ENCODE data around the gene CFAP210.

Gene CFAP210, protein sequence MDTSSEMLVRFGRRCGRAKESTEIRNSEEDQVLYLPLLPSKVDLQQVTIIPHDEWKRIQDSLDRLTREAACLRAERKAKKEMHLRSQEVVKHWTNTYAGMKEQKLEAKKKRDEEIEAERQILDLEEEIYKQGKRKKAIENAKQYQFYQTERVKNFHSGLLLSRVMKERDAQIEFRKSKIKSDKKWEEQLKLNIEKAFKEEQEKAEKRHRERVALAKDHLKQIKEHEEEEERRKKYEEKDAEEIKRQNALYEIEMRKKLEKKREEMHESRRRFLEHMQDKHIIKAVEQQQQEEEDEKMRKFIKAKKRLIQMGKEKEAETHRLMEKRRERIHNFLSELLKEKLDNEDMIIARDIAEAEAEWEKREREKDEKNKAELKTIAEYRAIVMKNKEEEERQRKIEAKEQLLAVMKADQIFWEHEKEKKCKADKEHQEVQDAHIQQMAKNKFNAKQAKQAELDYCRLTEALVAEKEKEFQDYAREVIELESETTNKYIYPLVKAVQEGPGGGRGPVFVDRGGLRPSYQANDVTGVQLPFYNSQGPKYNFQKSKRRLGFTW

DNA sequence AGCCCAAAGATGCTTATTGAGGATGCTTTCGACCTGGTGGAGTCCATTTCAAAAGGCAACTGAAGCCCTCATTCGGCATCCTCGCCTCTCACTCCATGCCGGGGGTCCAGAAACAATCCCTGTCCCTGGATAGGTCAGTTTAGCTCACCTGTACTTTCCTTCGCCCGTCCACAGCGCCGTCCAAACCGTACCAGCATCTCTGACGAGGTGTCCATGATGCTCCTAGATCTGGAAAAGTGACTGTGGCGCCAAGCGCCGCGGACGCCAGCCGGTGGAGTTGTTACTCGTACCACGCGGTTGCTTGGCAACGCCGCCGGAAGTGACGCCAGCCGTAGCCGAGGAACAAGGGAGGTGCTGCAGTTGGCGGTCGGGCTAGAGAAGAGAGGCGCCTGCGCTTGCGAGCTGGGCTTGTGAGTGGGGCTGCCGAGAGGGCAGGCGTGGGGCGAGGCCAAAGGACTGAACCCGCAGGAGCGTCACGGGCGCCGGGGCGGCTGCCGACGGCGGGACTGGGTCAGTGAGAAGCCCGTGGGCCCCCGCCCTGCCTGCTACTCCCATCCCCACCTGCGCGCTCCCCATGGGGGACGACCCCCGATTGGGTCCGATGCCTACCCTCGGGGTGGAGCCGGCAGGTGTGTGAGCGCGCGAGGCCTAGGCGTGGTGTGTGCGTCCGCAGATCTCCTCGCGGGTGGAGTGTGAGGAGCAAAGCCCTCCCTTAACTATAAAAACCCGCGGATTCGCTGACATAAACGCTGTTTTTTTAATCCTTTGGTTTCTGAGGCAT, at the start of gene CFAP210, which contains the start of gene PHOSPHO2:
Gene CFAP210 (minus strand): TSS at position 293 of the 781 bp plus-strand sequence. CDS start 78 bp downstream, at position 215.
Gene PHOSPHO2 (plus strand): TSS at position 357 of the 781 bp plus-strand sequence. CDS start 6,503 bp downstream, outside the sequence.
- Mint-ChIP-seq H3K27ac (peak within 1 kb of the TSS; percentile 92), H3K27me3 (peaks cover 15% of the 10 kb centered on the region), H3K36me3 (ENCODE audit: low read depth) (peaks cover 37% of the 10 kb centered on the region)

DNA sequence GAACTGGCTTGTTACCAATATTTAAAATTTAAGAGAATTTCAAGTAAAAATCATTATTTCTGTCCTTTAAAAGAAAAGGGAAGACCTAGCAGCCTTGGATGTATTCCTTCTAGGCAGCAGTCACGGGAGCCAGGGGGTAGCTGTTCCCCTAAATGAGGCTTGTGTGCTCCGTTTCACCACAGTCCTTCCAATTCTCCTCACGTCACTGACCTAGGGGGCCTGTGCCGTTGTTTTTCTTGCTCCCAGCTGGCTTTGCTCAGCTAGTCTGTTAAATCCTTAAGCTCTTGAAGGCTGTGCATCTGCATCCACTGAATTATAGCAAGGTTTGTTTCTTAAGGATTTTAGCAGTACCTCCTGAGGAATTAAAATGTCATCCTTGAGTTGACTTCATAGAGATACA, 49.3 kb upstream of the CFAP210 start:
- peaks cover 4% of the 10 kb centered on the region for H3K36me3 Mint-ChIP-seq (ENCODE audit: low read depth)
- no peak overlapping the region for H3K4me3 Mint-ChIP-seq
- H3K27me3 Mint-ChIP-seq = peaks cover 4% of the 10 kb centered on the region
- no peaks in the 10 kb centered on the region for H3K9me3 Mint-ChIP-seq
- no peaks in the 10 kb centered on the region for H3K4me1 Mint-ChIP-seq (ENCODE audit: low read depth)
- DNase-seq = no peak
- no peak overlapping the region for H3K27ac Mint-ChIP-seq

More for the DNA sequence above, at the start of gene CFAP210, which contains the start of gene PHOSPHO2:
- DNase-seq = peak; percentile 99
- H3K4me1 Mint-ChIP-seq (ENCODE audit: low read depth) = peaks cover 22% of the 10 kb centered on the region
- H3K9me3 Mint-ChIP-seq = peaks cover 13% of the 10 kb centered on the region
- peak within 1 kb of the TSS; percentile 91 for H3K4me3 Mint-ChIP-seq

- Mint-ChIP-seq H3K27me3 (peaks cover 31% of the 10 kb centered on the region), H3K9me3 (no peaks in the 10 kb centered on the region), H3K4me1 (ENCODE audit: low read depth) (peaks cover 7% of the 10 kb centered on the region), H3K36me3 (ENCODE audit: low read depth) (peaks cover 4% of the 10 kb centered on the region), H3K27ac (no peak overlapping the region), H3K4me3 (no peak overlapping the region)
- no peak for DNase-seq
These were observed 45.1 kb upstream of the CFAP210 start for GRCh38 chr2:169739351-169739750.

GRCh38 chr2:169738566-169739229, 44.5 kb upstream of the CFAP210 start:
- H3K4me1 Mint-ChIP-seq (ENCODE audit: low read depth) = peaks cover 7% of the 10 kb centered on the region
- no peak overlapping the region for H3K27ac Mint-ChIP-seq
- no peak for DNase-seq
- no peak overlapping the region for H3K4me3 Mint-ChIP-seq
- H3K9me3 Mint-ChIP-seq = no peaks in the 10 kb centered on the region
- H3K36me3 Mint-ChIP-seq (ENCODE audit: low read depth) = no peaks in the 10 kb centered on the region
- H3K27me3 Mint-ChIP-seq = peaks cover 32% of the 10 kb centered on the region

DNA sequence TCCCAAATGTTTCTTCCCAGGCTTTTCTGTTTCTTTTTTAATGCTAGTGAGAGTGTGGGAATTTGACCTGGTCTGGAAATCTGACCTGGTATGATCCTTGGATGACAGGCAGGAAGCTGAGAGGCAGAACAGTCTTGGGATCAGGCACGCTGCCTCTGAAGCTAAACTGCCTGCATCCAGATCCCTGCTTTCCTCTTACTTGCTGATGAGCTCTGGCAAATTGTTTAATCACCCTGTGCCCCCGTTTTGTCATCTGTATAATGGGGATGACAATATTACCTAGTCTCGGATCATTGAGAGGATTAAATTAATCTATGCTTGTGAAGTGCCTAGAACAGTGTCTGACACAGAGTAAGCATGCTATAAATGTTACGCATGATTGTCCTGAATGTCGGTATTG, 42.7 kb upstream of the CFAP210 start:
- no peak for DNase-seq
- H3K4me1 Mint-ChIP-seq (ENCODE audit: low read depth) = peaks cover 17% of the 10 kb centered on the region
- no peak overlapping the region for H3K4me3 Mint-ChIP-seq
- H3K27ac Mint-ChIP-seq = no peak overlapping the region
- peaks cover 48% of the 10 kb centered on the region for H3K27me3 Mint-ChIP-seq
- peaks cover 2% of the 10 kb centered on the region for H3K36me3 Mint-ChIP-seq (ENCODE audit: low read depth)
- H3K9me3 Mint-ChIP-seq = no peaks in the 10 kb centered on the region

DNA sequence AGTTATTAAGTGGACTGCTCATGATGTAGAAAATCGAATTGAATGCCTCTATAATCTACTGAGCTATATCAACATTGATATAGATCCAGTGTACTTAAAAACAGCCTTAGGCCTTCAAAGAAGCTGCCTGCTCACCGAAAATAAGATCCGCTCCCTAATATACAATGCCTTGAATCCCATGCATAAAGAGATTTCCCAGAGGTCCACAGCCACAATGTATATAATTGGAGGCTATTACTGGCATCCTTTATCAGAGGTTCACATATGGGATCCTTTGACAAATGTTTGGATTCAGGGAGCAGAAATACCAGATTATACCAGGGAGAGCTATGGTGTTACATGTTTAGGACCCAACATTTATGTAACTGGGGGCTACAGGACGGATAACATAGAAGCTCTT, 41.4 kb upstream of the CFAP210 start:
- Mint-ChIP-seq H3K36me3 (ENCODE audit: low read depth) (peaks cover 2% of the 10 kb centered on the region), H3K9me3 (no peaks in the 10 kb centered on the region), H3K4me1 (ENCODE audit: low read depth) (peaks cover 17% of the 10 kb centered on the region), H3K4me3 (peak overlapping the region; percentile 76), H3K27ac (no peak overlapping the region), H3K27me3 (peaks cover 51% of the 10 kb centered on the region)
- no peak for DNase-seq

DNA sequence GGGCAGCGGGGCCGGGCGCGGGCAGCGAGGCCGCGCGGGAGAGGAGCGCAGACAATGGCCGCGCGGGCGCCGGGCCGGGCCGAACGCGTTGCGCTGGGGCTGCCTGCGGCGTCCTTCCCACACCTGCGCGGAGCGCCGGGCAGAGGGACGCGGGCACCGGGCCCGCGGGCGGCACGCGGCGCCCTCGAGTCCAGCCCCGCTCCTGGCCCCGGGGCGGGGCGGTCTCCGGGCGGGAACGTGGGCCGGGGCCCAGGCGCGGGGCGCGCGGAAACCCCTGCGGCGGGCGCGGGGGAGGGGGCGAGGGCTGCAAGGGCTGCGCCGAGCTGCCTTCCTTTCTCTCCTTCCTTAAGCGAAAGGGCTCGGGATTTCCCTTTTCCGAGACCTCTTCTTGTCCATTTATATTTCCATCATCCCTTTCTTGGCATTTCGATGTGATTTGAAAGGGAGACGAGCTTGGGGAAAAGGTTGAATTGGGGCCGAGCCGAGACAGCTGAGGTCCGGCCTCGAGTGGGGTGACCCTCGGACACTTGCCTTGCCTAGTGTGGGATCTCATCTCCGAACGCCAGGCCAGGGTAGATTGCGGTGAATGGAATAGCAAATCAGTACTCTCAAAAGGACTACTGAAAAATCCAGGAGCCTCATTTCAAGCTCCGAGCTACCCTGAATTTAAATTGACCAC, 40.1 kb upstream of the CFAP210 start:
- Mint-ChIP-seq H3K9me3 (no peaks in the 10 kb centered on the region), H3K36me3 (ENCODE audit: low read depth) (peaks cover 2% of the 10 kb centered on the region), H3K27me3 (peaks cover 50% of the 10 kb centered on the region), H3K27ac (no peak overlapping the region), H3K4me3 (peak overlapping the region; percentile 76), H3K4me1 (ENCODE audit: low read depth) (peaks cover 17% of the 10 kb centered on the region)
- peak; percentile 55 for DNase-seq

- Mint-ChIP-seq H3K9me3 (no peaks in the 10 kb centered on the region), H3K36me3 (ENCODE audit: low read depth) (peaks cover 2% of the 10 kb centered on the region), H3K4me3 (peak overlapping the region; percentile 85), H3K4me1 (ENCODE audit: low read depth) (peaks cover 17% of the 10 kb centered on the region), H3K27ac (no peak overlapping the region), H3K27me3 (peaks cover 47% of the 10 kb centered on the region)
- no peak for DNase-seq
These were observed 38.6 kb upstream of the CFAP210 start for GRCh38 chr2:169732583-169733358.

DNA sequence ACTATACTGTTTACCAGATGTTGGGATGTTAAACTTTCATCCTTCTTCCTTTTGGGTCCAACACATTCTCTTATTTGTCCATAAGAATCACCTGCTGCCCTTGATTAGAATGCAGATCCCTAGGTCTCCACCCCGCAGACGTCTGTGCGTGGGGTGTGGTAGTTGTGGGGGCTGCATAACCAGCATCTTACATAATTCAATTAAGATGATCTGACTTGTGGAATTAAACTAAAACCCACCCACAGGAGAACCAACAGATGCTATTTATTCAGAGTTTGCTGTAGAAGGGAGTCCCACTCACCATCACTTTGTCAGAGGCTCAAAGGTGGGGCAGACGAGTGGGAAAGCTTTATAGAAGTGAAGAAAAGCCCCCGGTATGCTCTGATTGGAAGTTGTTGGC, 37.9 kb upstream of the CFAP210 start:
- Mint-ChIP-seq H3K27ac (no peak overlapping the region), H3K27me3 (peaks cover 44% of the 10 kb centered on the region), H3K4me1 (ENCODE audit: low read depth) (peaks cover 17% of the 10 kb centered on the region), H3K9me3 (no peaks in the 10 kb centered on the region), H3K4me3 (no peak overlapping the region), H3K36me3 (ENCODE audit: low read depth) (peaks cover 2% of the 10 kb centered on the region)
- no peak for DNase-seq

- no peak for DNase-seq
- H3K27me3 Mint-ChIP-seq = peaks cover 22% of the 10 kb centered on the region
- H3K36me3 Mint-ChIP-seq (ENCODE audit: low read depth) = peaks cover 2% of the 10 kb centered on the region
- H3K9me3 Mint-ChIP-seq = no peaks in the 10 kb centered on the region
- peaks cover 11% of the 10 kb centered on the region for H3K4me1 Mint-ChIP-seq (ENCODE audit: low read depth)
- no peak overlapping the region for H3K4me3 Mint-ChIP-seq
- no peak overlapping the region for H3K27ac Mint-ChIP-seq
These were observed 35.0 kb upstream of the CFAP210 start for GRCh38 chr2:169729274-169729605.

GRCh38 chr2:169727065-169727464, 32.9 kb upstream of the CFAP210 start:
- Mint-ChIP-seq H3K27me3 (peaks cover 7% of the 10 kb centered on the region), H3K4me3 (no peak overlapping the region), H3K4me1 (ENCODE audit: low read depth) (no peaks in the 10 kb centered on the region), H3K36me3 (ENCODE audit: low read depth) (no peaks in the 10 kb centered on the region), H3K27ac (no peak overlapping the region), H3K9me3 (no peaks in the 10 kb centered on the region)
- no peak for DNase-seq

- no peaks in the 10 kb centered on the region for H3K36me3 Mint-ChIP-seq (ENCODE audit: low read depth)
- H3K27me3 Mint-ChIP-seq = peaks cover under 1% of the 10 kb centered on the region
- H3K27ac Mint-ChIP-seq = no peak overlapping the region
- no peaks in the 10 kb centered on the region for H3K9me3 Mint-ChIP-seq
- no peak for DNase-seq
- H3K4me1 Mint-ChIP-seq (ENCODE audit: low read depth) = no peaks in the 10 kb centered on the region
- no peak overlapping the region for H3K4me3 Mint-ChIP-seq
These were observed 26.8 kb upstream of the CFAP210 start for GRCh38 chr2:169721016-169721415.

DNA sequence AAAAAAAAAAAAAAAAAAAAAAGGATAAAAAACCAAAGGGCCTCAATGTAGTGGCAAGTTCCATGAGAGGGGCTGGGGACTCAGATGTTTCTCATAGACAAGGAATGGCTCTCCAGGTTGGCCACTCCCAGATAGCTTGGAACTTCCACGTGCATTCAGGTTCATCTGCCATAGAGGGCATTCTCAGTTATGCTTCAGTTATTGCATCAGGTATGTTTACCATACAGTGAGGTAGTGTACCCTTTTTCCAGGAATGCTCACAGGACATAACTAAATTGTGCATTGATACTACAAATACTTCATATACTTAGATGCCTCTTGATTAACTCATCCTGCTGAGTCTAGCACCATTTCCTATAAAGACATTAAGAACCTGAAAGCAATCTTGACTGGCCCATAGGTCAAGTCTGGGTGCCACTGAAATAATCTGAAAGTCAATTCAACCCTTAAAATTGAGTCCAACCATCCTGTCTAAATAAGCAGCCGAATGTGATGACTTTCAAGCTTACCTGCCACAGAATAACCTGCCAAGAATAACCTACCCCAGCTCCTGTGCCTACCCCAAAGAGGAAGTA, 24.8 kb upstream of the CFAP210 start:
- no peak overlapping the region for H3K27ac Mint-ChIP-seq
- DNase-seq = no peak
- H3K36me3 Mint-ChIP-seq (ENCODE audit: low read depth) = no peaks in the 10 kb centered on the region
- H3K9me3 Mint-ChIP-seq = no peaks in the 10 kb centered on the region
- H3K4me1 Mint-ChIP-seq (ENCODE audit: low read depth) = no peaks in the 10 kb centered on the region
- H3K27me3 Mint-ChIP-seq = no peaks in the 10 kb centered on the region
- no peak overlapping the region for H3K4me3 Mint-ChIP-seq
